HUES48 (cell line): ENCODE measurements around the gene PDIA5.

Experiments used
- H3K27ac ChIP-seq: one replicate; pipeline ENCODE4 v1.7.0; 2013; ENCODE audit warnings: low read depth, low read length, inconsistent platforms
- H3K27me3 ChIP-seq: 2 replicates; pipeline ENCODE4 v1.6.1; 2013; ENCODE audit warnings: mild to moderate bottlenecking, low read length; ENCODE audit not compliant: control insufficient read depth, insufficient read depth
- H3K36me3 ChIP-seq: 2 replicates; pipeline ENCODE4 v1.6.1; 2013; ENCODE audit warnings: low read length; ENCODE audit not compliant: control insufficient read depth, insufficient read depth
- H3K4me1 ChIP-seq: 2 replicates; pipeline ENCODE4 v1.6.1; 2013; ENCODE audit warnings: mild to moderate bottlenecking, low read length; ENCODE audit not compliant: control insufficient read depth, insufficient read depth
- H3K4me3 ChIP-seq: 2 replicates; pipeline ENCODE4 v1.5.1; 2013; ENCODE audit warnings: mild to moderate bottlenecking, low read depth, low read length
- H3K9ac ChIP-seq: 2 replicates; pipeline ENCODE4 v1.6.1; 2013; ENCODE audit warnings: mild to moderate bottlenecking, low read depth, low read length, moderate library complexity
- H3K9me3 ChIP-seq: 2 replicates; pipeline ENCODE4 v1.6.1; 2013; ENCODE audit warnings: low read length; ENCODE audit not compliant: control insufficient read depth, insufficient read depth

The PDIA5 gene

DNA sequence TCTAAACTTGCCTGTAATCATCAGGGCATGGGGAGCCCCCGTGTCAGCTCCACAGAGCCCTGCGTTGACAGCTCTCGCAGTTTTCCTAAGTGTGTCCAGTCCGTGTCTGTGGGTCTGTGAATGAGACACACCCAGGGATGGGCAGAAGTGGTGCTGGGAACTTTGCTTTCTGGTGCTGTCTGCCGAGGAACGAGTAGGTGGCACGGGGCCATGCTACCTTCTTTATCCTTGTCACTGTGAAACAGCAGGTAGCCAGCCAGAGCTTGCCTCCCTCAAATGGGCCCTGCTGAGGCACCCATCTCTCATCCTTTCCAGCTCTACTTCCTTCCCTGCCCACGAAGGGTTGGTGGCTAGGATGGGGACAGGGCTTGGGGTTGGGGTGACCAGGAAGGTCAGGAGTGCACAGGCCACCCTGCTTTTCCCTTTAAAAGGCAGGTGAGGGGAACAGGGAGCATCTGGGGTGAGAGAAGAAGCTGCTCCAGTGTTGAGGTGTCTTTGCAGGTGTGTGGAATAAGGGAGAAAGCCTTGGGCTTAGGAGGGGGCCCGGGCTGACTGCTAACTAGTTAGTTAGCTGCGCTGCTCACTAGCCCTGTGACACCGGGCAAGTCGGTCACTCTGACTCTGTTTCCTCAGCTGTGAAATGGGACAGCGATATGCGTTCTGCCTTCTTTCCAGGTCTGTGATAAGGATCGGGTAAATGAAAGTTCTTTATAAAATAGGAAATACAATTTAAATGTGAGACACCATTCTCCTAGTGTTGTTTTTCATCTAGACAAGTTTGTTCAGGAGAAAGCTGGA lies 27.9 kb downstream of the PDIA5 start:
- Histone ChIP-seq H3K27me3 (no peaks in the 10 kb centered on the region), H3K27ac (no peak overlapping the region), H3K4me1 (0 out of 2 replicates have a peak, but pooled peaks cover 14% of the 10 kb centered on the region), H3K9me3 (no peaks in the 10 kb centered on the region), H3K4me3 (no peak overlapping the region), H3K36me3 (peaks cover 53% of the 10 kb centered on the region), H3K9ac (no peak overlapping the region)

DNA sequence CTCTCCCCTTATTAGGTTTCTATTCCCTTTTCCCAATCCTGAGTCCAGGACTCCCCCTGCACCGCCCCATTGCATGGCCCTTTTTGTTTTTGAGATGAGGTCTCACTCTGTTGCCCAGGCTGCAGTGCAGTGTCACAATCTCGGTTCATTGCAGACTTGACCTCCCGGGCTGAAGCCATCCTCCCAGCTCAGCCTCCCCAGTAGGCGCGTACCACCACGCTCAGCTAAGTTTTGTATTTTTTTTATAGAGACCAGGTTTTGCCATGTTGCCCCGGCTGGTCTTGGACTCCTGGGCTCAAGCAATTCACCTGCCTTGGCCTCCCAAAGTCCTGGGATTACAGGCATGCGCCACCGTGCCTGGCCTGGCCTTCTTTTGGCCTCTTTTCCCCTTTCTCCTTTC lies 29.3 kb downstream of the PDIA5 start:
- Histone ChIP-seq H3K9me3 (no peaks in the 10 kb centered on the region), H3K4me1 (0 out of 2 replicates have a peak, but pooled peaks cover 7% of the 10 kb centered on the region), H3K36me3 (peaks cover 49% of the 10 kb centered on the region), H3K27me3 (no peaks in the 10 kb centered on the region), H3K27ac (no peak overlapping the region), H3K4me3 (no peak overlapping the region), H3K9ac (no peak overlapping the region)

DNA sequence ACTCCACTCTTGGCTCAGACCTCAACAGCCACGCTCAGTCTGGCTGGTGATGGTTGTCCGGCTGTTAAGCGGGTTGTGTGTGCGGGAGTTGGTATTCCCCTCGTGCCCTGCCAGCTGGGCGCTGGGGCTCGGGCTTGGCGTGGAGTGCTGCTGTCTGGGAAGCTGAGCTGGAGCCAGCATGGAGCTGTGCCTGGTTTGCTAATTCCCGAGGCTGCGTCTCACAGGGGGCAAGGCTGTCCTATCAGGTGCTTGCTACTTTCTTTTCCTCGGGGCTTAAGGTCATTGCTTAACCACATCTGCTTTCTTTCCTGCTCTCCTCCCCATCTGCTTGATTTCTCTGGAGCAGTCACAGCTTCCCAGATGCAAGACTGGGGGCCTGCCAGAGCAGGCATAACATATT lies 29.9 kb downstream of the PDIA5 start:
- H3K9me3 ChIP-seq, result no peaks in the 10 kb centered on the region
- no peak overlapping the region for H3K9ac ChIP-seq
- peaks cover 43% of the 10 kb centered on the region for H3K36me3 ChIP-seq
- 0 out of 2 replicates have a peak, but pooled peaks cover 7% of the 10 kb centered on the region for H3K4me1 ChIP-seq
- H3K4me3 ChIP-seq, result no peak overlapping the region
- no peaks in the 10 kb centered on the region for H3K27me3 ChIP-seq
- H3K27ac ChIP-seq, result no peak overlapping the region

DNA sequence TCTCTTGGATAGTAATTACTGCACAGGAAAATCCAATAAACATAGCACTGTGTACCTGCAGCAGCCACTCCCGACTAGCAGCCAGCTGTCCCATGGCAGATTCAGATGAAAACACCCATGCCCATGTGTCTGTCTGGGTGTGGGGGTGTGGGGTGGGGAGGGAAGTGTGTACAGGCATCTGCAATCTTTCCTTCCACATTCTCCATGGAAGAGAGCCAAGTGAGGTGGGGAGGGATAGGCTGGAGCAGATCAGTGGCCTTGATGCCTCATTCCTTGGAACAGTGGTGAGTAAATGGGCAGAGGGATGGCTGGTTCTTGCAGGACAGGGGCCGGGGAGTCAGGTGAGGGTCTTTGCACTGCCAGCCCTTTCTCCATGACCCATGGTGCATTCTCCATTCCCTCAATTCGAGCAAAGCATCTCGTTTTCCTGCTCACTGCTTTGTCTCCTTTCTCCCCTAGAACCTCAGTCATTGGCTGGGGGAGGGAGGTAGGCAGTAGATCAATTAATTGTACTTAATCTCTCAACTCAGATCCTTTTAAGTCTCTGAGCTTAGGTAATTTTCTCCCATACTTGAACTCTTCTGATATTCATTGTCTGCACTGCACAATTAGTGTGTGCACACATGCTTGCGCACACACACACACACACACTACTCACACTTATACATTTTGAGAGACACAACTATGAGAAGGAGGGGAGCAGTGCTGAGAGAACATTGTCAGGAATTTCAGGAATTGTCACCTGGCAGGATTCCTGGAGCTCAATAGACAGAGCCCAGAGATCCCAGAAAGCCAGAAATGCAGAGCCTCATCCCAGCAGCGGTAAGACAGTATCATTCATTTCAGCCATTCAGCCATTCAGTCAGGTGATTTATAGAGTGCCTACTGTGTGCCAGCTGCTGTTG lies 31.9 kb downstream of the PDIA5 start:
- Histone ChIP-seq H3K9me3 (no peaks in the 10 kb centered on the region), H3K27me3 (no peaks in the 10 kb centered on the region), H3K36me3 (peaks cover 40% of the 10 kb centered on the region), H3K4me3 (no peak overlapping the region), H3K9ac (no peak overlapping the region), H3K27ac (peak overlapping the region; percentile 13), H3K4me1 (0 out of 2 replicates have a peak, but pooled peaks cover 7% of the 10 kb centered on the region)

DNA sequence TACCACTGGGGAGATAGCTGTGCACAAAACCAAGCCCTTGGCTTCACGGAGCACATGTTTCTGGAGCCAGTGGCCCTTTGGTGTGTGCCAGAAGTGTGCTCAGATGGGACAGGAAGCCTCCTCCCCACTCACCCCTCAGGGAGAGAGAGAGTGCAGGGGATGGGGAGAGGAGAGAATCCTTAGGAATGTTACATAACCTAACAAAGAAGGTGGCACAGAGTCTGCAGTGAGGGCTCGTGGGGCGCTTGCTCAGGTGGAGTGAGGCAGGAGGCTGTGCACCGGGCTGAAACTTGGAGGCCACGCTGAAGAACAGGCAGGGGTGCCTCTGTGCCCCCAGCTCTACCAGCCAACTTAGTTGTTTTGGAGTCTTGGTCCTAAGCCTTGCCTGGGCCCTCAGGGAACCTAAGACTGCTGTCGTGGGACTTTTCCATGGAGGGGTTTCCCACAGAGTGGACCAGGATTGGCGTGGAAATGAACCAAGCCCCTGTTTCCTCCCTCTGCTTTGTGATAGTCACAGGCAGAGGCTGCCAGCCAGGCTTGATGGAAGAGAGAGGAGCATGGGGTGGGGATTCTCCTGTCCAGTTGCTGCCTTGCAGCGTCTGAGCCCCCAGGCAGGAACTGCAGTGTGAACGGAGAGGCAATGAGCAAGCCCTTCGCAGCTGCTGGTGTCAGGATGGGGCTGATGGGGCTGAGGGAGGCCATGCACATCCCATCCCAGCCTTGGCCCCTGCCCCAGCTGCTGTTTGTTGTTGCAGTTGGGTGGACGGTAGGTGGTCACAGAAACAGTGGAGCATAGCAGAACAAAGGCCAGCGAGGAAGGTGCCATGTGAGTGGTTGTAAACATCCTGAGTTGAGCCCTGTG lies 32.7 kb downstream of the PDIA5 start:
- Histone ChIP-seq H3K4me3 (no peak overlapping the region), H3K9me3 (no peaks in the 10 kb centered on the region), H3K36me3 (peaks cover 40% of the 10 kb centered on the region), H3K9ac (no peak overlapping the region), H3K27me3 (no peaks in the 10 kb centered on the region), H3K27ac (peak overlapping the region; percentile 13), H3K4me1 (0 out of 2 replicates have a peak, but pooled peaks cover 7% of the 10 kb centered on the region)

DNA sequence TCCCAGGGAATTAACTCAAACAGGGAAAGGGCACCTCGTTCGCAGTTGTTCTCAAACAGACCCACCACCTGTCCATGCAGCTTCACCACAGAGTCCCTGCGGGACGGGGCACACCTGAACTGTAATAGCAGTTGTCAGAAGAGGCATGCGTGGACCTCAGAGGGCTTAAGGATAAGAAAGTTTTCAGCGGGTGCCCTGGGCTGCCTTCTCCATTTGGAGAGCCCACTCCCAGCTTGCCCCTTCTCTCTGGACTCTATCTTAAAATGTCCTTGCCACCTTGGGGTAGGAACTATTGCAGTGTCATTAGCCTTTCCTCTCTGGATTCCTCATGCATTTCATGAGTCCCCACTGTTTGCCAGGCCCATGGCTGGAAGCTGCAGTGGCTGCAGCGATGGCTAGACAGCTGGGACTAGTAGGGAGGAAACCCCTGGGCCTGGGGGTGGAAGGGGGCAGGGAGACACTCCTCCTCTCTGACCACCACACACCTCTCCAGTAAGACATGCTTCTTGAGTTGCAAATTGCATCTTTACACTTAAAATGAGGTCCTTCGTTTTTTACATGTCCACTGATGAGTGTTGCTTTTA lies 33.5 kb downstream of the PDIA5 start:
- H3K9ac ChIP-seq, result no peak overlapping the region

DNA sequence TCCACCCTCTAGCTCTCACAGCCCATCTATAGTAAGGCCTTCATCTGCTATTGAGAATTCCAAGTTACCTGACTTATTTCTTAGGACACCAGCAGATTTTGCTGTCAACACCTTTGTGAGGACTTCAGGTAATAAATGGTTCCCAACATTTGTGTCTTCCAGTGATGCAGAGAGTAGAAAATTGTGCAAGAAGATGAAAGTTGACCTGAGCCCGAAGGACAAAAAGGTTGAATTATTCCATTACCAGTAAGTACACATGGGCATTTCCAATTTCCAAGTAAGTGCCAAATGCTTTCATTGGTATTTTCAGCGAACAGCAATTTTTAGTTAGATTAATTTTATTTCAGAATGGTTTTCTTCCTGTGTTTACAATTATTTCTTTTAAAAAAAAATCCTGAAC lies 35.4 kb downstream of the PDIA5 start:
- H3K9ac ChIP-seq, result no peak overlapping the region
- H3K9me3 ChIP-seq, result no peaks in the 10 kb centered on the region
- H3K4me3 ChIP-seq, result no peak overlapping the region
- H3K27ac ChIP-seq, result no peak overlapping the region
- H3K27me3 ChIP-seq, result no peaks in the 10 kb centered on the region
- peaks cover 57% of the 10 kb centered on the region for H3K36me3 ChIP-seq
- 0 out of 2 replicates have a peak, but pooled peaks cover 7% of the 10 kb centered on the region for H3K4me1 ChIP-seq

More for the DNA sequence above, 33.5 kb downstream of the PDIA5 start:
- H3K4me3 ChIP-seq, result no peak overlapping the region
- H3K4me1 ChIP-seq, result 0 out of 2 replicates have a peak, but pooled peaks cover 7% of the 10 kb centered on the region
- H3K27me3 ChIP-seq, result no peaks in the 10 kb centered on the region
- H3K27ac ChIP-seq, result no peak overlapping the region
- no peaks in the 10 kb centered on the region for H3K9me3 ChIP-seq
- peaks cover 46% of the 10 kb centered on the region for H3K36me3 ChIP-seq

DNA sequence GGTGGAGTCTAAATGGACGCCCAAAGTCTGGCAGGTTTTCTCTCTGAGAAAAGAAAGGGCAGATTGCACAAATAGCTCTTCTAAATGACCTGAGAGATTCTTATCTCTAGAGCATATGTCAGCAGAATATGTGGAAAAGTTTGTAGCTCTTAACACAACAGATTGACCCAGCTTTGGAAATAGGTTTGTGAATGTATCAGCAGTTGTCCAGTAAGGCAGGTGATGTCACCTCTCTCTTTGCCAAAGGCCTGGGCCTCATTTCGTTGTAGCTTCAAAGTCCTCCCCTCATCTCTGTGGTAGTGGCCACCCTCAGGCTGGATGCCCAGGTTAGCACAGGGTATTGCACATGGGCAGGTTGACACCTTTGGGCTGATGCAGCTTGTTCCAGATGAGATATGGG lies 36.0 kb downstream of the PDIA5 start:
- Histone ChIP-seq H3K27me3 (no peaks in the 10 kb centered on the region), H3K9me3 (no peaks in the 10 kb centered on the region), H3K4me3 (no peak overlapping the region), H3K4me1 (0 out of 2 replicates have a peak, but pooled peaks cover 7% of the 10 kb centered on the region), H3K27ac (no peak overlapping the region), H3K9ac (no peak overlapping the region), H3K36me3 (peaks cover 57% of the 10 kb centered on the region)

DNA sequence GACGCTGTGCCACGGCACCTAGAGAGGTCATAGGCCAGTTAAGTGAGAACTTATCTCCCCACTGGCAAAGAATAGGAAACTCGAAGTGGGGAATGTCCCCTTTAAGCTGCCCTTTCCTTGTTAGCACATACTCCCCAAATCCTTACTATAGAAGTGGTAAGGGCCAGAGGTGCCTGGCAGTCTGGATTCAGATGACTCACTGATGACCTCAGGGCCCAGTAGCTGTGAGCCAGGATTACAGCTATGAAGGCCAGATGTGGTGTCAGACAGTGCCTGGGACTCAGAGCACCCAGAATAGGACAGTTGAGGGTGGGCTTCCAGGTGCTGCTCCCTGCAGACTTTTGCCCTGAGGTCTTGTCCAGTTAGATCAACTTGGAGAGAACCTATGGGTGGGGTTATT lies 37.7 kb downstream of the PDIA5 start:
- Histone ChIP-seq H3K27ac (no peak overlapping the region), H3K27me3 (no peaks in the 10 kb centered on the region), H3K36me3 (peaks cover 65% of the 10 kb centered on the region), H3K9ac (no peak overlapping the region), H3K4me1 (0 out of 2 replicates have a peak, but pooled peaks cover 2% of the 10 kb centered on the region), H3K9me3 (no peaks in the 10 kb centered on the region), H3K4me3 (no peak overlapping the region)
